Loucy (cell line): ENCODE data around the gene AGRN.
"Not testable (repeated sequence)": the region's sequence is repeated elsewhere in the genome, so short reads cannot be mapped to it uniquely, and the experiment has no call there.

Experiments used
- H2AFZ ChIP-seq: fragments of 200-600 bp; sonication (generic); 2 replicates; pipeline ENCODE4 v1.6.0; 2016; ENCODE audit warnings: antibody characterized with exemption, mild to moderate bottlenecking, low read length, moderate library complexity
- H3F3A ChIP-seq: fragments of 200-600 bp; 2 replicates; pipeline ENCODE4 v1.6.0; 2016; ENCODE audit warnings: antibody characterized with exemption, low read depth, mild to moderate bottlenecking
- H3K27me3 ChIP-seq: fragments of 200-600 bp; sonication (generic); 2 replicates; pipeline ENCODE4 v1.6.1; 2014; ENCODE audit warnings: low read length, mild to moderate bottlenecking; ENCODE audit not compliant: insufficient read depth, poor library complexity, severe bottlenecking
- H3K36me3 ChIP-seq: fragments of 200-600 bp; sonication (generic); 2 replicates; pipeline ENCODE4 v1.6.1; 2016; ENCODE audit warnings: low read length; ENCODE audit not compliant: insufficient read depth
- H3K4me1 ChIP-seq: fragments of 200-600 bp; sonication (generic); 2 replicates; pipeline ENCODE4 v1.5.1; 2014; ENCODE audit warnings: low read length, mild to moderate bottlenecking; ENCODE audit not compliant: insufficient read depth, poor library complexity, severe bottlenecking
- H3K4me2 ChIP-seq: fragments of 200-600 bp; sonication (generic); 2 replicates; pipeline ENCODE4 v1.6.0; 2014; ENCODE audit warnings: antibody characterized with exemption, low read length, low read depth, mild to moderate bottlenecking; ENCODE audit not compliant: poor library complexity, severe bottlenecking
- H3K4me3 ChIP-seq: fragments of 200-600 bp; sonication (generic); 2 replicates; pipeline ENCODE4 v1.5.1; 2014; ENCODE audit warnings: low read length, mild to moderate bottlenecking, mixed read lengths; ENCODE audit not compliant: poor library complexity, severe bottlenecking
- H3K79me2 ChIP-seq: fragments of 200-600 bp; sonication (generic); 2 replicates; pipeline ENCODE4 v1.6.1; 2014; ENCODE audit warnings: low read length; ENCODE audit not compliant: insufficient read depth
- H3K9ac ChIP-seq: fragments of 200-600 bp; sonication (generic); 2 replicates; pipeline ENCODE4 v1.6.0; 2014; ENCODE audit warnings: mild to moderate bottlenecking, low read depth, low read length, moderate library complexity; ENCODE audit not compliant: poor library complexity, severe bottlenecking
- H3K9me2 ChIP-seq: fragments of 200-600 bp; sonication (generic); replicated peaks from 2 replicates; pipeline ENCODE4 v1.6.1; 2016; ENCODE audit warnings: low read depth, low read length, mixed read lengths
- H3K9me3 ChIP-seq: fragments of 200-600 bp; sonication (generic); 2 replicates; pipeline ENCODE4 v1.6.1; 2014; ENCODE audit warnings: mild to moderate bottlenecking, antibody characterized with exemption, low read length, low read depth; ENCODE audit not compliant: insufficient read depth
- H4K20me1 ChIP-seq: fragments of 200-600 bp; sonication (generic); 2 replicates; pipeline ENCODE4 v1.6.0; 2014; ENCODE audit warnings: antibody characterized with exemption, low read length, mild to moderate bottlenecking; ENCODE audit not compliant: insufficient read depth, poor library complexity, severe bottlenecking
- EZH2phosphoT487 ChIP-seq: fragments of 200-600 bp; IDR thresholded peaks from 2 replicates; pipeline ENCODE4 v1.6.1; 2018; ENCODE audit warnings: antibody characterized with exemption, mild to moderate bottlenecking, moderate library complexity, borderline replicate concordance
- TF ChIP-seq, protein P1 (sequence below): fragments of 200-600 bp; sonication (generic); conservative IDR thresholded peaks from 2 replicates; pipeline ENCODE4 v1.5.1; 2014; ENCODE audit warnings: mild to moderate bottlenecking, antibody characterized with exemption, low read length

AGRN gene

DNA sequence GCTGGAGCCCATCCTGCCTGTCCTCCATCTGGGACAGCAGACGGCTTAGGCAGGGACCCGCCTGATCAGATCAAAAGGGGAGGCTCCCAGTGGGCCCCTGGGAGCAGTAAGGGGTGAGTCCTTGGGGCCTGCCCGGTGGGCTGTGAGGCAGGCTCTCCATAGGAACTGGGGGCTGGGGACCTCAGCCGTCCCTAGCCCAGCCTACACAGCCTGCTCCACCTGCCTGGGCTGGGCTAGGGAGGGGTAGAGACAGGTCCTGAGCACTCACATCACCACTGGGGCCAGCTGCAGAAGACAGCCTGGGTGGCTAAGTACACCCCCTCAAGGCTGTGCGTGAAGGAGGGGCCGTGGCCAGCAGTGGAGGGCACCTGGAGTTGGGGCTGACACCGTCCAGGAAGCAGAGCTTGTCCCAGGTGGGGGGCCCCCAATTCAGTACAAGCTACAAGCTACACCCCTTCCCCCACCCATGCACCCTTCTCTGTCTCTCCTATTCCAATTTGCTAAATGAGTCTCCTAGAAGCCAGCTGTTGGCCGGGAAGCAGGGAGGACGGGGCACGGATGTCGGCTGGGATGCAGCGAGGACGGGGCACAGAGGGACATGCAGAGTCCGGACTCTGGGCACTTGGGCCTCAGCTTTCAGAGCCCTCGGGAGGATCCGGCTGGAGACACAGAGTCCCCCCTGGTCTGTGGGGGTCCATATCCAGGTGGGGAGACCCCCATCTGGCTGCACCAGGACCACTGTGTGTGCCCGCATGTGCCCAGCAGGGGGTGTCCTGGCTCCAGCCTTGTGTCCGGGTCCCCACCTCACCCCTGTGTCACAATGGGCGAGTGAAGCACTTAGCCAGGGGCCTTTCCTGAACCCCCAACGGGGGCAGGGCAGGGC, 4.9 kb upstream of the AGRN start:
- H3K4me3 ChIP-seq: peak overlapping the region; percentile 77

DNA sequence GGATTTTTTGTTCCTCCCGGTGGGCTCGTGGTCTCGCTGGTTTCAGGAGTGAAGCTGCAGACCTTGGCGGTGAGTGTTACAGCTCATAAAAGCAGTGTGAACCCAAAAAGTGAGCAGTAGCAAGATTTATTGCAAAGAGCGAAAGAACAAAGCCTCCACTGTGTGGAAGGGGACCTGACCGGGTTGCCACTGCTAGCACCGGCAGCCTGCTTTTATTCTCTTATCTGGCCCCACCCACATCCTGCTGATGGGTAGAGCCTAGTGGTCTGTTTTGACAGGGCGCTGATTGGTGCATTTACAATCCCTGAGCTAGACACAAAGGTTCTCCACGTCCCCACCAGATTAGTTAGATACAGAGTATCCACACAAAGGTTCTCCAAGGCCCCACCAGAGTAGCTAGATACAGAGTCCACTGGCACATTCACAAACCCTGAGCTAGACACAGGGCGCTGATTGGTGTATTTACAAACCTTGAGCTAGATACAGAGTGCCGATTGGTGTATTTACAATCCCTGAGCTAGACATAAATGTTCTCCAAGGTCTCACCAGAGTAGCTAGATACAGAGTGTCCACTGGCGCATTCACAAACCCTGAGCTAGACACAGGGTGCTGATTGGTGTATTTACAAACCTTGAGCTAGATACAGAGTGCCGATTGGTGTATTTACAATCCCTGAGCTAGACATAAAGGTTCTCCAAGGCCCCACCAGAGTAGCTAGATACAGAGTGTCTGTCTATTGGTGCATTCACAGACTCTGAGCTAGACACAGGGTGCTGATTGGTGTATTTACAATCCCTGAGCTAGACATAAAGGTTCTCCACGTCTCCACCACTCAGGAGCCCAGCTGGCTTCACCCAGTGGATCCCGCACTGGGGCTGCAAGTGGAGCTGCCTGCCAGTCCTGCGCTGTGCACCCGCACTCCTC, 2.3 kb upstream of the AGRN start:
- H2AFZ ChIP-seq, H3K27me3 ChIP-seq, H3K9me3 ChIP-seq, H4K20me1 ChIP-seq, H3K9me2 ChIP-seq, H3K4me3 ChIP-seq, H3K9ac ChIP-seq, H3K79me2 ChIP-seq, H3K4me2 ChIP-seq, H3K36me3 ChIP-seq, H3F3A ChIP-seq: not testable (repeated sequence)
- peaks cover 29% of the 10 kb centered on the region for H3K4me1 ChIP-seq

More for the DNA sequence above, 4.9 kb upstream of the AGRN start:
- Histone ChIP-seq H3F3A (no peaks in the 10 kb centered on the region), H2AFZ (no peak overlapping the region), H3K4me2 (peak overlapping the region; percentile 92), H3K9me3 (no peaks in the 10 kb centered on the region), H3K36me3 (no peaks in the 10 kb centered on the region), H3K9me2 (no peaks in the 10 kb centered on the region), H3K79me2 (peaks cover 5% of the 10 kb centered on the region), H3K4me1 (peaks cover 27% of the 10 kb centered on the region), H3K9ac (peak overlapping the region; percentile 80), H4K20me1 (no peaks in the 10 kb centered on the region), H3K27me3 (no peaks in the 10 kb centered on the region)
- TF ChIP-seq EZH2phosphoT487: no peak
- TF ChIP-seq, protein P1, sequence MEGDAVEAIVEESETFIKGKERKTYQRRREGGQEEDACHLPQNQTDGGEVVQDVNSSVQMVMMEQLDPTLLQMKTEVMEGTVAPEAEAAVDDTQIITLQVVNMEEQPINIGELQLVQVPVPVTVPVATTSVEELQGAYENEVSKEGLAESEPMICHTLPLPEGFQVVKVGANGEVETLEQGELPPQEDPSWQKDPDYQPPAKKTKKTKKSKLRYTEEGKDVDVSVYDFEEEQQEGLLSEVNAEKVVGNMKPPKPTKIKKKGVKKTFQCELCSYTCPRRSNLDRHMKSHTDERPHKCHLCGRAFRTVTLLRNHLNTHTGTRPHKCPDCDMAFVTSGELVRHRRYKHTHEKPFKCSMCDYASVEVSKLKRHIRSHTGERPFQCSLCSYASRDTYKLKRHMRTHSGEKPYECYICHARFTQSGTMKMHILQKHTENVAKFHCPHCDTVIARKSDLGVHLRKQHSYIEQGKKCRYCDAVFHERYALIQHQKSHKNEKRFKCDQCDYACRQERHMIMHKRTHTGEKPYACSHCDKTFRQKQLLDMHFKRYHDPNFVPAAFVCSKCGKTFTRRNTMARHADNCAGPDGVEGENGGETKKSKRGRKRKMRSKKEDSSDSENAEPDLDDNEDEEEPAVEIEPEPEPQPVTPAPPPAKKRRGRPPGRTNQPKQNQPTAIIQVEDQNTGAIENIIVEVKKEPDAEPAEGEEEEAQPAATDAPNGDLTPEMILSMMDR: peak; percentile 64

DNA sequence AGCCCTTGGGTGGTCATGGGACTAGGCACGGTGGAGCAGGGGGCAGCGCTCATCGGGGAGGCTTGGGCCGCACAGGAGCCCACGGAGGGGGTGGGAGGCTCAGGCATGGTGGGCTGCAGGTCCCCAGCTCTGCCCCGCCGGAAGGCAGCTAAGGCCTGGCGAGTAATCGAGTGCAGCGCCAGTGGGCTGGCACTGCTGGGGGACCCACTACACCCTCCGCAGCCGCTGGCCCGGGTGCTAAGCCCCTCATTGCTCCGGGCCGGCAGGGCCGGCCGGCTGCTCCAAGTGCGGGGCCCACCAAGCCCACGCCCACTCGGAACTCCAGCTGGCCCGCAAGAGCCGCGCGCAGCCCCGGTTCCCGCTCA, 1.6 kb upstream of the AGRN start:
- H3K4me1 ChIP-seq: peaks cover 27% of the 10 kb centered on the region
- H3K36me3 ChIP-seq, H3K4me3 ChIP-seq, H3K79me2 ChIP-seq, H3K4me2 ChIP-seq, H3K9ac ChIP-seq, H4K20me1 ChIP-seq, H3K9me3 ChIP-seq, H2AFZ ChIP-seq, H3K27me3 ChIP-seq, H3K9me2 ChIP-seq, H3F3A ChIP-seq: not testable (repeated sequence)
